HUES48 (cell line): ENCODE measurements around the gene TNFRSF18.

ENCODE experiments used
- H3K27ac ChIP-seq: one replicate; pipeline ENCODE4 v1.7.0; 2013; ENCODE audit warnings: low read depth, low read length, inconsistent platforms
- H3K27me3 ChIP-seq: 2 replicates; pipeline ENCODE4 v1.6.1; 2013; ENCODE audit warnings: mild to moderate bottlenecking, low read length; ENCODE audit not compliant: control insufficient read depth, insufficient read depth
- H3K36me3 ChIP-seq: 2 replicates; pipeline ENCODE4 v1.6.1; 2013; ENCODE audit warnings: low read length; ENCODE audit not compliant: control insufficient read depth, insufficient read depth
- H3K4me1 ChIP-seq: 2 replicates; pipeline ENCODE4 v1.6.1; 2013; ENCODE audit warnings: mild to moderate bottlenecking, low read length; ENCODE audit not compliant: control insufficient read depth, insufficient read depth
- H3K4me3 ChIP-seq: 2 replicates; pipeline ENCODE4 v1.5.1; 2013; ENCODE audit warnings: mild to moderate bottlenecking, low read depth, low read length
- H3K9ac ChIP-seq: 2 replicates; pipeline ENCODE4 v1.6.1; 2013; ENCODE audit warnings: mild to moderate bottlenecking, low read depth, low read length, moderate library complexity
- H3K9me3 ChIP-seq: 2 replicates; pipeline ENCODE4 v1.6.1; 2013; ENCODE audit warnings: low read length; ENCODE audit not compliant: control insufficient read depth, insufficient read depth

The TNFRSF18 gene

GRCh38 chr1:1169429-1170214, 36.8 kb downstream of the TNFRSF18 start:
- Histone ChIP-seq H3K27ac (no peak overlapping the region), H3K9ac (no peak overlapping the region), H3K4me1 (peaks cover 5% of the 10 kb centered on the region; the same call in 1 of the 2 replicates), H3K36me3 (no peaks in the 10 kb centered on the region), H3K27me3 (no peaks in the 10 kb centered on the region), H3K9me3 (no peaks in the 10 kb centered on the region), H3K4me3 (no peak overlapping the region)

- H3K27ac ChIP-seq = no peak overlapping the region
- no peaks in the 10 kb centered on the region for H3K9me3 ChIP-seq
- no peaks in the 10 kb centered on the region for H3K36me3 ChIP-seq
- H3K27me3 ChIP-seq = no peaks in the 10 kb centered on the region
- no peak overlapping the region for H3K4me3 ChIP-seq
- H3K9ac ChIP-seq = no peak overlapping the region
- peaks cover 12% of the 10 kb centered on the region; the same call in 1 of the 2 replicates for H3K4me1 ChIP-seq
Measured at GRCh38 chr1:1168451-1169411, 37.7 kb downstream of the TNFRSF18 start.

- Histone ChIP-seq H3K9ac (no peak overlapping the region), H3K27ac (no peak overlapping the region), H3K9me3 (no peaks in the 10 kb centered on the region), H3K4me3 (no peak overlapping the region), H3K36me3 (no peaks in the 10 kb centered on the region), H3K4me1 (peaks cover 7% of the 10 kb centered on the region; the same call in 1 of the 2 replicates), H3K27me3 (no peaks in the 10 kb centered on the region)
Measured at GRCh38 chr1:1167841-1168450, 38.4 kb downstream of the TNFRSF18 start.

GRCh38 chr1:1167398-1167821, 39.0 kb downstream of the TNFRSF18 start:
- H3K9ac ChIP-seq = no peak overlapping the region
- no peak overlapping the region for H3K27ac ChIP-seq
- no peaks in the 10 kb centered on the region for H3K27me3 ChIP-seq
- no peaks in the 10 kb centered on the region for H3K9me3 ChIP-seq
- H3K4me1 ChIP-seq = peaks cover 7% of the 10 kb centered on the region; the same call in 1 of the 2 replicates
- H3K36me3 ChIP-seq = no peaks in the 10 kb centered on the region
- H3K4me3 ChIP-seq = no peak overlapping the region

- H3K9ac ChIP-seq = no peak overlapping the region
- H3K4me3 ChIP-seq = no peak overlapping the region
- no peak overlapping the region for H3K27ac ChIP-seq
- no peaks in the 10 kb centered on the region for H3K27me3 ChIP-seq
- H3K4me1 ChIP-seq = peaks cover 7% of the 10 kb centered on the region; the same call in 1 of the 2 replicates
- H3K9me3 ChIP-seq = no peaks in the 10 kb centered on the region
- no peaks in the 10 kb centered on the region for H3K36me3 ChIP-seq
Measured at GRCh38 chr1:1166642-1167397, 39.6 kb downstream of the TNFRSF18 start.

GRCh38 chr1:1165900-1166421, 40.4 kb downstream of the TNFRSF18 start:
- Histone ChIP-seq H3K27me3 (no peaks in the 10 kb centered on the region), H3K9me3 (no peaks in the 10 kb centered on the region), H3K27ac (no peak overlapping the region), H3K4me3 (no peak overlapping the region), H3K9ac (no peak overlapping the region), H3K36me3 (no peaks in the 10 kb centered on the region), H3K4me1 (peaks cover 7% of the 10 kb centered on the region; the same call in 1 of the 2 replicates)

- Histone ChIP-seq H3K9ac (no peak overlapping the region), H3K4me1 (peaks cover 7% of the 10 kb centered on the region; the same call in 1 of the 2 replicates), H3K27me3 (no peaks in the 10 kb centered on the region), H3K4me3 (no peak overlapping the region), H3K27ac (no peak overlapping the region), H3K9me3 (no peaks in the 10 kb centered on the region), H3K36me3 (no peaks in the 10 kb centered on the region)
Measured at GRCh38 chr1:1165485-1165884, 40.9 kb downstream of the TNFRSF18 start.

- H3K9ac ChIP-seq = no peak overlapping the region
- no peaks in the 10 kb centered on the region for H3K36me3 ChIP-seq
- no peak overlapping the region for H3K4me3 ChIP-seq
- peaks cover 7% of the 10 kb centered on the region; the same call in 1 of the 2 replicates for H3K4me1 ChIP-seq
- H3K9me3 ChIP-seq = no peaks in the 10 kb centered on the region
- H3K27ac ChIP-seq = no peak overlapping the region
- no peaks in the 10 kb centered on the region for H3K27me3 ChIP-seq
Measured at GRCh38 chr1:1164701-1165451, 41.5 kb downstream of the TNFRSF18 start.

- Histone ChIP-seq H3K27me3 (no peaks in the 10 kb centered on the region), H3K4me3 (no peak overlapping the region), H3K9ac (no peak overlapping the region), H3K36me3 (no peaks in the 10 kb centered on the region), H3K27ac (no peak overlapping the region), H3K4me1 (peaks cover 7% of the 10 kb centered on the region; the same call in 1 of the 2 replicates), H3K9me3 (no peaks in the 10 kb centered on the region)
Measured at GRCh38 chr1:1164361-1164700, 42.1 kb downstream of the TNFRSF18 start.
